Right hindlimb (tissue), 1 donor: ENCODE results near the gene REG4.

Experiments used
- DNase-seq: peaks from one replicate; pipeline ENCODE4 v3.0.0-alpha.2; 2018

Gene REG4

DNA sequence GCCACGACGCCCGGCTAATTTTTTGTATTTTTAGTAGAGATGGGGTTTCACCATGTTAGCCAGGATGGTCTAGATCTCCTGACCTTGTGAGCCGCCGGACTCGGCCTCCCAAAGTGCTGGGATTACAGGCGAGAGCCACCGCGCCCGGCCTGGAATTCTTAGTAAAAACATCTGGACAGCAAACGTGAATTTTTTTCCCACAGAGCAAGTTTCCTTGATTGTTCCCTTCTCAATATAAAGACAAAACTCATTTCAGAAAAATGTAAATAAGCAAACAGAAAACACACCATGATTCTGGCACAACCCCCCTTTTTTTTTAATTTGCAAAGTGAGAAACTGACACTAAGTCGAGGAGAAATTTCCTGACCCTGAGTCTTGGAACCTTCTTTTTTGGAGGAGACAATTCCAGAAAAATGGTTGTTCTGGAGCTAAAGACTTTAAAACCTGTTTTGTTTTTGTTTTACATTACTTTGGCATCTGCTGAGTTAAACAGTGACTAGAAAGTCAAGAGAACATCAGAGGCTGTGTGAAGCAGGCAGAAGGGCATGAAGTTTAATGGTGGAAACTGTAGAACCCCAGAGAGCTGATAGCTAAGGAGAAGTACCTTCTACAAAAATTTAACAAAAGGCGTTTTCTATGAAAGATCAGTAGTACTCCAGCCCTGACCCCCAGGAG is 32.2 kb downstream of the REG4 start:
- no peak for DNase-seq

DNA sequence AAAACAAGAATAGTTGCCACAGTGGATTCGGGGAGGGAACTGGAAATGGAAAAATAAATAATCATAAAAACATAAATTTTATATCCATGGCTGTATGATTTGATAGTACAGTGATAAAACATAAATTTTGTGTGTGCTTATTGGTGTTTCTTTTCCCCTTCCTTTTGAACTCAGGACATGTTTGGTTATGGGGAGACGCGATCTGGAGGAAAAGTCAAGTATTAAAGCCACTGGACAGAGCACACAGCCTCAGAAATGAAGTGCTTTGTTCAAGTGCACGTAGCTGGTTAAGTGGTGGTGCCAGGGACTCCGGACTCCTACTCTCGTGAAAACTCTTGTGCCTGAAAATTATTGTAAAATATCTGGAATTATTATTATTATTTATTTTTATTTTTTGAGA is 32.9 kb downstream of the REG4 start:
- DNase-seq: no peak

DNA sequence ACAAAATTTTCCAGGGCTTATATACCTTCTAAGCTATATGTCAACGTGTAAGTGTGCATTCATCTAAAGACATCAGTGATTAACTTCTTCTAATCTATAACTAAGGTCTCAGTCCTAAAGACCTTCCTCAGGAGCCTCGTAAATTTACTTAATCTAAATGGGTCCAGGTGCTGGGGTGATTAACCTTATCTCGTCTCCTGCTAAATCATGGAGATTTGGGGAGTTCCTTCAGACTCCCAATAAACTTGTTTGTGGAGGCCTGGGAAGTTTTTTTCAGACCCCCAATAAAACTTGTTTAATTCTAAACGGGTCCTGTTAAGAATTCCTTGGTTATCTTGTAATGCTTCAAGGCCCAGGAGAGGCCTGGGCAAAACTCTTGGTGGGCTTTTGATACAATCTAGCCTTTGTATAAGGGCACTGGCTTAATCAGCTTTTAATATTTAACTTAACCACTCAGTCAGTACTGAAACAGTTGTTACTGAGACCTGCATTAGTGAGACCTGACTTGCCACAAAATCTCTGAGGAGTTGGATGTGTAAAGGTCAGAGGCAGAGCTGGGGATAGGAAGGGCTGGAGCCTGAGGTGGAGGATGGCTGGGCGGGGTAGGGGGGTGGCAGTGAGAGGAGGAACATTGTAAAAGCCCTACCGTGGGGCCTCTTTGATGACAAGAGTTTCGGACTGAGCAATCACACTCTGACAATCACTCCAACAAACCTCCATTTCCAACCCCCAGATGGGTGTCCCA is 36.3 kb downstream of the REG4 start:
- no peak for DNase-seq

DNA sequence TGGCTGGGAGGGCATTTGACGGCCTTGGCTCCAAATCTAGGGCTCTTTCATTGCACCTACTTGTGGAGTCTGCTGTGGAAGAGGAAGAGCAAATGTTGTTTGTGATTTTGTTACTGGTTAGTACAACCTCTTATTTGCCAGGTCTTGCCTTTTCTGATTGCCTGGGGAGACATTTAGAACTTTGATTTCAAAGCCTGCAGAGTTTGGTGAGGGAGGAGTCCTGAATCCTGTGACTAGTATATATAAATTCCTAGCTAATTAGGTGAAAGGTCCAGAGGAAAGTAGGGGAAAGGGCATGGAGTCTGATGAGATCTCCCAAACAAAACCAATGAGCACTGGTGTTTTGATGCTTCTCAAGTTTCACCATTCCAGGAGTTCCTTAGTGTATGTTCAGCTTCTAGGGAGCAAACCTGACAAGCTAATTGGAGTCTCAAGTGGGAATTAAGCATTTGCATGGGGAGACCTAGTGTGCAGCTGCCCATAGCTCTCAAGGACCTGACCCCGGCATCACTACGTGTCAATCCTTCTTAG is 37.5 kb downstream of the REG4 start:
- no peak for DNase-seq

DNA sequence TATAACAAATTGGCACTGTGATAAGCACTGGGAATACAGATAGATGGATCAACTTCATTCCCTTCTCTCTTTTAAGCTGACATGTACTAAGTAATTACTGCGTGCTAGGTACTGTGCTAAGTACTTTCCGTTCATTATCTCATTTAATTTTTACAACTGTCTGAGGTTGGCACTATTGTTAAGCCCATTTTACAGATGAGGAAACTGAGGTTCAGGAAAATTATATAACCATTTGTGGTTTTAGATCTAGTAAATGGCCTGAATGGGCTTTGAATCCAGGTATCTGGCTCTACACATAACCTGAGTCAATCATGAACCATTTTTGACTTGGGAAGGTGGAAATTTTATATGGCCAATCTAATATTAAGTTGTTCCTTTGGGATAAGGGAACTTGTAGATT is 39.0 kb downstream of the REG4 start:
- DNase-seq: no peak

DNA sequence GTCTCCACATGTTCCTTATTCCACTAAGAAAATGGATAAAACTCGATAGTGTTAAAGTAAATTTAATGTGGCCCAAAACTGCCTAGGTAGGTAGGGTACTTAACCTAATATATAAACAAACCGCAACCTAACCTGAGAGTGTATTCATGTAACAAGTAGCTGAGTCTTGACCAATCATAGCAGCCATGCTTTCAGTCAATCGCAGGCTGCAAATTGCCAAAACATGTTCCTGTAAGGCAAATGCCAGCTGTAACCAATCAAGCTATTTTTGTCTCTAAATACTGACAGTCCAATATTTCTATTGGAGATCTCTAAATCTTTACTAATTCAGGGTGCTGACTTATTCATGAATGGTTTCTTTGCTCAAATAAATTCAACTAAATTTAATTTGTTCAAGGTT is 39.5 kb downstream of the REG4 start:
- DNase-seq: no peak

DNA sequence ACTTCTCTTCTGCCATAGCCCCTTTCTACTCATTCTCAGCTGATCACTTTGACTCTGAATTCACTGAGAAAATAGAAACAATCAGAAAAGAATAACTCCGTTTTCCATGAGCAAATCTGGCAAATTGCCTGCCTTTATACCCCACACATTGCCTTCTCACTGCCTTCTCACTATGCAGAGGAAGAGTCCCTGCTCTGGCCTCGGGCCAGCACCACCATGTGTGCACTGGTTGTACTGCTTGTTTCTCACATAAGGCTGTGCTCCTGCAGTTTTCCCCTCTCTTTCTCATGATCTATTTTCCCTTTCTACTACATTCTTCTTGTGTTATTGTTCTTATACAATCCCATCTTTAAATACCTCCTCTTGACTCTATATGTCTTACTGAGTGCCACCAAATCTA is 40.2 kb downstream of the REG4 start:
- DNase-seq: no peak

DNA sequence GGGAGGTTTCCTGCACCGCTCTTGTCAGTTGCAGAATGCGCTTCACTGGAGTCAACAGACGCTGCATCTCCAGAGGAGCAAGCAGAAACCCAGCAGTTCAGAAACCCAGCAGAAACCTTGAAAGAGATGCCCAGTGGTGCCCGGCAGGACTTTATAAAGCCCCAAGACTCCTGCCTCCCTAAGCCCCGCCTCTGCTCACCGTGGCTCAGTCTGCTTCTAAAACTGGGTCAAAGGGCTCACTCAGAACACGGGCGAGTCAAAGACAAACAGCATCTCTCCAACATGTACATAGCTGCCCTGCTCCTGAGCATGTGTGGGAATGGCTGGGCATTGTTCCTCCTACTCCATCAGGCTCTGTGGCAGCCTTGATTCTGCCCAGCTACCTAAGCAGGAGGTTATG is 42.5 kb downstream of the REG4 start, which contains the start of gene HMGCS2:
Gene HMGCS2 (minus strand): TSS at position 128 of the 400 bp plus-strand sequence. CDS start 61 bp downstream, at position 67.
- DNase-seq: no peak

DNA sequence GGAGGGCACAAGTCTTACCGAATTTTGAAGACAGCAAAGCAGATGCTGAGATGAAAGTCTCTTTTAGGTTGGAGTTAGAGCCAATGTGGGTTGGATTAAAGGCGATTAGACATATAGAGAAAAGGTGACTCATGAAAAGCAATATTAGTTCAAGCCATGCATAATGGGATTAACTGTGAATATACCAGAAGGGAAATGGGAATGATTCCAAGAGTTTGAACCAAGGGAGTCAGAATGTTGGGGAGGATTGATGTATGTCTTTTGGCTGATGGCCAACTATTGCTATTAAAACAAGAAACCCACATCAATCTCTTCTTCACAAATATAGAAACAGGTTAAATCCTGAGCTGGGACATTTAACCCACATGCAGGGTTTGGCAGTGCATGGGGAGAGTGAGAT is 43.8 kb downstream of the REG4 start:
- DNase-seq: no peak

DNA sequence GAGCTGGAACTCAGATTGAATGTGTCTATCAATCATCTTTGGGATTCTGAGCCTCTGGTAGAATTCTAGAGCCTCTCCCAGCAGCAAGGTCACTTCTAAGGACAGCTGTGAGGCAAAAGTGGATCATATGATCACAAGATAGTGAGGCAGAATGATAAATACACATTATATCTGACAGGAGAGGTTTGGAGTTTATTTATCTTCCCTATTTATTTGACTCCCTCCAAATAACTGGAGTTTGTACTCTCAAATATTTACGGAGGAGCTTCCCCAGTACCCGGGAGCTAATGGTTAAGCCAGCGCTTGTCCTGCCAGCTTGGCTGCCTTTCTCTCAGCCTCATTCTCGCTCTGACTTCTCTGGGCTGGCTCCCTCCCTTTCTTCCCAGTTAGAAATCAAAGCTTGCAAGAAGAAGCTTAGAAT is 44.9 kb downstream of the REG4 start:
- DNase-seq: no peak

DNA sequence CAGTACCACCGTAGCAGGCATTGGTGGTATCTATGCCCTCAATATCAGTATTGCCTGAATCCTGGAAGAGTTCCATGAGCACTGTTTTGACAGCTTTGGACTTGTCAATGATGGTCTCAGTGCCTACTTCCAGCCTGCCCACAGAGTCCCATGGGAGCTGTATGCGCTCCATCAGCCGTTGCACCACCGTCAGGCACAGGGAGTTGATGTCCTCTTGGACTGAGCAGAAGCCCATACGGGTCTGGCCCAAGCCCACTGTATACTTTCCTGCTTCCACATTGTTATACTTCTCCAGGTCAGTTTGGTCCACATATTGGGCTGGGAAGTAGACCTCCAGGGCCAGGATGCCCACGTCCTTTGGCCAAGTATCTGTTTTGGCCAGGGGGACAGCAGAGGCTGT is 47.0 kb downstream of the REG4 start:
- no peak for DNase-seq

DNA sequence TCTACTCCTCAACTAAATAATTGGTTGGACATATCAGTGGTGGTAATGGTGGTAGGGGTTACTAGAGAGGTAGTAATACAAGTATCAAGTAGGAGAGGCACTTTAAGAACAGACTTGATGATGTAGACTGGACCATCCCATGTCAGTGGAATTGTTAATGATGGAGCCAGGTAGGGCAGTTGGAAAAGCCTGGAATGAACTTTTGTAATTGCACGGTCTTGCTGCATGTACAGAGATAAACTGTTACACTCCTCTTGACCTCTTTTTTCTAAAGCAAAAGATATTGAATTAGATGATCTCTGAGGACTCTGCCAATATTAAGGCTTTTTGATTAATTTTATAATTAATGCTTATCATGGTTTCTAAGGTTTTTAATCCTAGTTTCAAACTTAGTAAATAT is 48.3 kb downstream of the REG4 start:
- DNase-seq: no peak

DNA sequence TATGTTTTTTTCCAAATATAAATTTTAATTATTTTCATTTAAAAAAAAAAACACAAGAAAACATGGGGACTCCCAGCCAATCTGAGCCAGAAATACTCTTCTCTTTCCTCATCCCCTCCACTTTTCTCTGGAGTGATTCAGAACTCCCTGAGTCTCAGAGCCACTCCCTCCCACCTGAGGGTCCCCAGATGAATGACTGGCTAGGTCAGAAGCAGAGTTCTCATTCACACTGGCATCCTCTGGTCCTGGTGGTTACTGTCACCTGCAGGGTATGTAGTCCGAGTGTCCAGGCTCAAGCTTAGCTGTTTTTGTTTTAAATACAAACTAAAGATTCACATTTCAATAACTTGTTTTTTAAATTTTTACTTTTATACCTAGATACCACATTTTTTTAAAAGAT is 48.9 kb downstream of the REG4 start:
- no peak for DNase-seq

DNA sequence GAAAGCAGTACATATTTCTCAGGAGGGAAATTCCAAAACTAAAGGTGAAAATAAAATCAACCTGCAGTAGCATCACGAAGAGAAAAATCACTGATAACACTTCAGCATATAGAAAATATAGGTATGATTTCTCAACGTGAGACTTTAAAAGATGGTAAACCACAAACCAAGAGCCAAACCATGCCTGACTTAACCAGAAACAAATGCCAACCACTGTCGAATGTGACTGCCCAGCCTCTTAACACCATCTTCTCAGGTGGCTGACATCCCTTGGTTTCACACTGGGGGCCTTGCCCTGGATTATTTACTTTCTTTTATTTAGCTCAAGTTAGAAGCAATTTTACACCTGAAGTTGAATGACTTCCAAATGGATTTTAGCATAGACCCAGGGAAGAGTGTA is 52.7 kb downstream of the REG4 start:
- DNase-seq: no peak

DNA sequence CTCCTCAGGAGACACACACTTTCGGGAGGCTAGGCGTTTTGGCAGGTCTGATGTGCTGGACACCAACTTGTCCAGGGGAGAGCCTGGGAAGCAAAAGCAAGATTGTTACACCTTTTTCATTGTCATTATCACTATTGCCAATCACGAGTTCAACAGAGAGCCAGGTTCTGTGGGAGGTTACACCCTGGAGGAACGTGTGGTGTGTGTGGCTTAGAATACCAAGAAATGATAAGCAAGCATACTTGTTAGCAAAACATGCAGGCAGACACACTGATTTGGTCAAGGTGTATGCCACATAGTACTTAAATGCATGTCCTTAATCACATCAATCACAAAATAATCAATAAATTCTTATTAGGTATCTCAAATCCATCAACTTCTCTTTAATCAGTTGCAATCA is 58.7 kb downstream of the REG4 start:
- DNase-seq: no peak

DNA sequence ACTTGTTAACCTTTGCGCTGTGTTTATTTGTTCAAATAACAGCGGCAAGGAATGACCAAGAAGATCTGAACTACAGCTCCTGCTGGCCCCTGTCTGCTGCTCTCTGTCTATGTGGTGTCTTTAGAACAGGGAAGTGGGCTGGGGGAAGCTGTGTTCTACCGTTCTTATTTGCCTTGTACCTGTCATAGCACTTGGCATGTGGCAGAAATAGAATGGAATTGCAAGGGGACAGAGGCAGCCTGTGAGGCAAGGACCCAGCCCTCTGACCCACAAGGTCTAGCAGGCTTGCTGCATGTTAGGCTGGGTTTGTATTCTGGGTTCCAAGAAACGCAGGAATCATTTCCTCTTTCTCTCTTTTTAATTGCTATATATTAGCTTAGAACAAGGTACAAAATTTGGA is 63.2 kb downstream of the REG4 start:
- DNase-seq: no peak

DNA sequence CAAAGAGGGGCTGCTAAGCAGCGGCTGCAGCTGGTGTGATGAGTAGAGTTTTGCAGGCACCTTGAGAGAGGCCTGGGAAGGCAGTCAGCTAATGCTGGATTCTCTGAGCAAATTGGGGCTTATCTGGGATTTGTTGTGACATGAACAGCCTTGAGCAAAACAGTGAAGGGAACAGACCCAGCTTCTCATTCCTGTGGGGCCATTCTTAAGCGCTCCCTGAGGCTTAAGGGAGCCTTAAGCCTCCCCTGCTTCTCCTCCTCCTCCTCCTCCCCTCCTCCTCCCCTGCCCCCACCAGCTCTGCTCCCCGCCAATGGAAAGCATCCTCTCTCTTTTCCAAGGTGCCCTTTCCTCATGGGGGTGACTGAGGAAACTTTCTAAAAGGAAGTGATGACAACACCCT is 63.8 kb downstream of the REG4 start:
- no peak for DNase-seq

DNA sequence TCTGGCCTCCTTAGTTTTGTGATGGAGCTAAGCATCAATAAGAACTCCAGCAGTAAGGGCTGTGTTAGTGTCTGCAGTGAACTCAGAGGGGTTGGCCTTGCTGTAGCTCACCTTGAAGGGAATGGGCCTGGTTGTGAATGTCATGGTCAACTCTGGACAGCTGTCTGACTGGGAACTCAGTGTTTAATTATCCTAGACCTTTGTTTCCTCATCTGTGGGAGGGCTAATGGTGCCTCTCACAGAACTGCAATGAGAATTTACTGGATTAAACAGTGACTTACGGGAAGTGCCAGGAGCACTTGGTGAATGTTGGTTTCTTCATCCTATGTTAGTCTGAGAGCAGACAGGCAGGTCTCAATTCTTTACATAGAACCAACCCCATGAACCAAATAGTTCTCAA is 66.2 kb downstream of the REG4 start:
- no peak for DNase-seq

DNA sequence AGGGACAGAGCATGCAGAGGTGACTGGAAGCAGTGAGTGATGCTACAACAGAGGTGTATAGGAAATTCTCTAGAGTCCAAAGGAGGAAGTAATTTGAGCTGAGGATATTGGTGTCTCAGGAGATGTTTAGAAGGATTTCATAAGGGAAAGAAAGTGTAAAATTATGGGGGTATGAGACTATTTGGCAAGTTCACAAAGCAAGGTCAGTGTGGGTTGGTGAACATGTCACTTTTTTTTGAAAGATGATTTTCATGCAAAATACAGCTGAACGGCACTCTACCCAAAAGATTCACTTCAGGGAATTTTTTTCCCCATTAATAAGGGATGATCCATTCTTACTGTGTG is 66.7 kb downstream of the REG4 start:
- DNase-seq: no peak
